ENCODE results near the gene PRPF8. TPM values are rescaled to one million over a fixed set of nuclear protein-coding genes. Genes with fewer than 3 reads are reported as not detected.

Gene PRPF8
- total RNA-seq, 1 donor from 2014 or later: 137 TPM

- no peak for DNase-seq
Observed at GRCh38 chr17:1644493-1645206, 40.0 kb downstream of the PRPF8 start.

GRCh38 chr17:1643999-1644492, 40.6 kb downstream of the PRPF8 start:
- DNase-seq: no peak

- DNase-seq: peak; percentile 47
Observed at GRCh38 chr17:1643293-1643998, 41.2 kb downstream of the PRPF8 start.

- DNase-seq: no peak
Observed at GRCh38 chr17:1641065-1641403, 43.6 kb downstream of the PRPF8 start.

GRCh38 chr17:1640329-1641064, 44.2 kb downstream of the PRPF8 start:
- peak; percentile 75 for DNase-seq

- no peak for DNase-seq
Observed at GRCh38 chr17:1639549-1640180, 45.0 kb downstream of the PRPF8 start.

GRCh38 chr17:1638624-1639300, 45.9 kb downstream of the PRPF8 start:
- no peak for DNase-seq

GRCh38 chr17:1638171-1638590, 46.5 kb downstream of the PRPF8 start:
- DNase-seq: peak; percentile 73

GRCh38 chr17:1636732-1637285, 47.9 kb downstream of the PRPF8 start:
- no peak for DNase-seq

GRCh38 chr17:1635675-1636465, 48.8 kb downstream of the PRPF8 start:
- DNase-seq: no peak

- no peak for DNase-seq
Observed at GRCh38 chr17:1634841-1635650, 49.6 kb downstream of the PRPF8 start.

GRCh38 chr17:1630662-1631061, 54.0 kb downstream of the PRPF8 start:
- no peak for DNase-seq

GRCh38 chr17:1629504-1630310, 55.0 kb downstream of the PRPF8 start:
- no peak for DNase-seq

GRCh38 chr17:1628856-1629503, 55.7 kb downstream of the PRPF8 start:
- peak; percentile 97 for DNase-seq

- peak; percentile 90 for DNase-seq
Observed at GRCh38 chr17:1627982-1628855, 56.4 kb downstream of the PRPF8 start, which contains the start of gene SLC43A2. SLC43A2 (minus strand) TSS chr17:1628834; CDS start chr17:1627874, 960 bp downstream.

GRCh38 chr17:1627182-1627981, 57.3 kb downstream of the PRPF8 start:
- no peak for DNase-seq
